Peyer's patch (tissue), 4 donors: Measurements from ENCODE around the gene BCAN.

Source experiments
- POLR2A ChIP-seq, 2 donors: fragments of 450-650 bp; IDR thresholded peaks; one replicate each; pipeline ENCODE4 v1.5.1; 2017; ENCODE audit warnings: antibody characterized with exemption in 2 of 2, mild to moderate bottlenecking in 2 of 2, moderate library complexity in 2 of 2
- TF ChIP-seq, protein P1 (sequence below), 6 experiments: fragments of 450-650 bp in 4 of 6; fragments of 200-600 bp in 2 of 6; sonication (generic) in 1 of 6; IDR thresholded peaks; one replicate each; pipeline ENCODE4 v1.5.1; 2017 to 2019; ENCODE audit warnings: antibody characterized with exemption in 6 of 6, mild to moderate bottlenecking in 3 of 6, moderate library complexity in 1 of 6

DNA sequence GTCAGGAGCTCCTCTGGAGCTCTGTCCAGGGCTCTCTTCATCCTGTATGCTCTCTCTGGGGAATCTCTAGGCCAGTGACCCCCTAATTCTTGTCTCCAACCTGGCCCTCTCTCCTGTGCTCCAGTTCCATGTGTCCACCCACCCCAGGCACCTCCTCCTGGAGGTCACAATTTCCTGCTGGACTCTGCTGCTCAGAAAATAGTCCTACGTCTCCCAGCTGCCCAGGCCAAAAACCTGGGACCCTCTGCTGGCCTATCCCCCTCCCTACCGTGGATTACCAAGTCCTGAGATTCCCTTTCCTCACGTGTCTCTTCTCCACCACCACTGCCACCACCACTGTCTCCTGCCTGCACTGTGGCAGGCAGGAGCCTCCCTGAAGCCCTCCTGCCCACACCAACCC is 23.6 kb downstream of the BCAN start:
- TF ChIP-seq POLR2A (IDR thresholded peaks at IDR 0.05), result no peak
- TF ChIP-seq, protein P1, sequence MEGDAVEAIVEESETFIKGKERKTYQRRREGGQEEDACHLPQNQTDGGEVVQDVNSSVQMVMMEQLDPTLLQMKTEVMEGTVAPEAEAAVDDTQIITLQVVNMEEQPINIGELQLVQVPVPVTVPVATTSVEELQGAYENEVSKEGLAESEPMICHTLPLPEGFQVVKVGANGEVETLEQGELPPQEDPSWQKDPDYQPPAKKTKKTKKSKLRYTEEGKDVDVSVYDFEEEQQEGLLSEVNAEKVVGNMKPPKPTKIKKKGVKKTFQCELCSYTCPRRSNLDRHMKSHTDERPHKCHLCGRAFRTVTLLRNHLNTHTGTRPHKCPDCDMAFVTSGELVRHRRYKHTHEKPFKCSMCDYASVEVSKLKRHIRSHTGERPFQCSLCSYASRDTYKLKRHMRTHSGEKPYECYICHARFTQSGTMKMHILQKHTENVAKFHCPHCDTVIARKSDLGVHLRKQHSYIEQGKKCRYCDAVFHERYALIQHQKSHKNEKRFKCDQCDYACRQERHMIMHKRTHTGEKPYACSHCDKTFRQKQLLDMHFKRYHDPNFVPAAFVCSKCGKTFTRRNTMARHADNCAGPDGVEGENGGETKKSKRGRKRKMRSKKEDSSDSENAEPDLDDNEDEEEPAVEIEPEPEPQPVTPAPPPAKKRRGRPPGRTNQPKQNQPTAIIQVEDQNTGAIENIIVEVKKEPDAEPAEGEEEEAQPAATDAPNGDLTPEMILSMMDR (IDR thresholded peaks at IDR 0.05), result no peak
